Midbrain (tissue), 1 donor: ENCODE data around the gene ANKRD49.
"Not testable (repeated sequence)": the region's sequence is repeated elsewhere in the genome, so short reads cannot be mapped to it uniquely, and the experiment has no call there.

Source experiments
- DNase-seq: peaks from one replicate; lab custom pipeline; 2025; lab: John Stamatoyannopoulos, UW

ANKRD49 gene, protein sequence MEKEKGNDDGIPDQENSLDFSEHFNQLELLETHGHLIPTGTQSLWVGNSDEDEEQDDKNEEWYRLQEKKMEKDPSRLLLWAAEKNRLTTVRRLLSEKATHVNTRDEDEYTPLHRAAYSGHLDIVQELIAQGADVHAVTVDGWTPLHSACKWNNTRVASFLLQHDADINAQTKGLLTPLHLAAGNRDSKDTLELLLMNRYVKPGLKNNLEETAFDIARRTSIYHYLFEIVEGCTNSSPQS

DNA sequence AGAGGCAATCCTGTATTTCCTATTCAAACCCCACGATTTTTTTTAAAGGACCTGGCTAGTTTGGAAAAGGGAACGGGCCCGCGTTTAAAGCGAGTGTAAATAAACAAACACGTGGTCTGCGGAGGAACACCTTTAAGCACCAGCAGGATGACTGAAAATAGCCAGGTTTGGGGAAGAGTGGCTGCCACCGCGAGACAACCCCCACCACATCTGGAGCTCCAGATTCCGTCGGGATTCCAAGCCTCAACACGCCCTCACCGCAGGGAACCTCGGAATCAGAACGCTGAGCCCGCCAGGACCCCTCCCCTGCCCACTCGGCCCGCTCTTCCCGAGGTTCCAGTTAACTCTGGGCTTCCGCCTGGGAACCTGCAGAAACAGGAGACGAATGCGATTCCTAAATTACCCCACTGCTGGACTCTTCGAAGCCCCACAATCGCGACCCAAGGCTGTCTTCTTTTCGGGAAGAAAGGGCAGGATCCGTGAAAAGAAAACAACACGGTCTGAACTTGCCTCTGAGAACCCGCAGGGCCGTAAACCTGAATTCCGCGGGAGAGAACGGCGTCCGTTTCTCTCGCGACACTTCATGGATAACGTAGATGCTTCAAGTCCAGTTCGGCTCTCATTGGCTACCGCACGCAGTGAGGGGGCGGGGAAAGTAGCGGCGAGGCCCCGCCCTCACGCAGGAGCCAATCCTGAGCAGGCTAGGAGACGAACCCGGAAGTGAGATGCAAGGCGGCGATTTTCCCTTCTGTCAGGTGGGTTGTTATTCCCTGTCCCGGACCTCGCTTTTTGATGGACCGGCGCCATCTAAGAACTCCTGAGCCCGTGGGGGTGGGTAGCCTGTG is at the start of gene ANKRD49, which contains the start of gene MRE11:
Gene ANKRD49, plus strand, starts transcription at position 704 of the 845 bp plus-strand sequence. CDS start 2,710 bp downstream, outside the sequence.
Gene MRE11, minus strand, starts transcription at position 564 of the 845 bp plus-strand sequence. CDS start 1,043 bp downstream, outside the sequence.
- peak; percentile 97 for DNase-seq

DNA sequence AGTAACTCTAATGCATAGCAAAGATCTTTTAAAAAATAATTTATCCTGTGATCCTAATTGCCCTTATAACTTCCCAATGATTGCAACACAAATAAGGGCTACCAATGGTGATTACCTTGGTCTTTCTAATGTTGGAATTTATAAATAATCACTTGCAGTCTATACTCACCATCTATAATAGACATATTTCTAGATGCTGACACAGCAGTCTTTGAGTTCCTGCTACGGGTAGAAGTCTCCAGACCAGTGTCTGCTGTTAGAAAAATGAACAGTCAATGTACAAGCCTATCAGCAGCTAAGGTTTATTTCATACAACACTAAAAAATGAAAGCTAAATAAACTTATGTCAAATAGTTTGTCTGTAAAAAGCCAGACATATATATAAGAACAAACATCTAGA is 48.1 kb upstream of the ANKRD49 start:
- DNase-seq: no peak

DNA sequence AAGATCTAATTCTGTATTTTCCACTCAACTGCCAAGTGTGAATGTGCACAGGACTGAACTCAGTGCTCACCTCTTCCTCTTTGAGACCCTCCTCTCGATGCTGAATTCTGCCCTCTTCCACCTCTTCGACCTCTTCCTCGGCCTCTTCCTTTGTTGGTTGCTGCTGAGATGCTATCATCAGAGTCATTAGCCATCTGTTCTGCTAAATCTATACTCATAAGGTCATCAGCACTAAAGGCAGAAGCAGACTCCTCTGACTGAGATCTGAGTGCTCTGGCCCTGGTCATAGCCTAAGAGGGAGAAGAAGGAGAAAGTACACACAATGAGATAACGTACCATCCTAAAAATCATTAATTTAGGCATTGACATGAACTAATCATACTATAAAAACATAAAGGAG is 46.6 kb upstream of the ANKRD49 start:
- no peak for DNase-seq

DNA sequence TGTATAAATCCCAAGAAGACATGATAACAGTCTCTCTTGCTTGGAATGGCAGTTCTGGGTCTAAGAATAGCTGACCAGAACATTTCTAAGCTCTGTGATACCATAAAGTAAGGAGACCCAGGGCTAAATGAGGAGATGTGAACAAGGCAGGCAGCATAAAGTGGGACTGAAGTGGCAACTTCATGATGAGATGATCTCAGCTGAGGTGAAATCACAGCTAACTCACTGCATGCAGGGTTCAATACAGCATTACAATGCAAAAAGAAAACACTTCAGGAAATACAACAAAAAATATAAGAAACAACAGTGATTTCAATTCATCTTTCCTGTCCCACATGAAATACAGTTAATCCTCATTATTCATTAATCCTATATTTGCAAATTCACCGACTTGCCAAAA is 44.8 kb upstream of the ANKRD49 start:
- no peak for DNase-seq

DNA sequence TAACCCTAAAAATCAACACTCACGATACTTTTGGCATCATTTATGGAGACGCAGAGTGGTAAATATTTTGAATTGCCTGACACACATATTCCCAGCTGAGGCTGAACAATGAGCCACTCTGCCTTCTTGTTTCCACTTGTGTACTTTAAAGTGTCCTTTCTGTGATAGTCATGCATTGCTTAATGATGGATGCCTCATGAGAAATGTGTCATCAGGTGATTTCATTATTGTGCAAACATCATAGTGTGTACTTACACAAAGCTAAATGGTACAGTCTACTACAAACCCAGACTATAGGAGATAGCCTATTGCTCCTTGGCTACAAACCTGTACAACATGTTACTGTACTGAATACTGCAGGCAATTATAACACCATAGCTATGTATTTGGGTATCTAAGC is 44.3 kb upstream of the ANKRD49 start:
- DNase-seq: no peak

DNA sequence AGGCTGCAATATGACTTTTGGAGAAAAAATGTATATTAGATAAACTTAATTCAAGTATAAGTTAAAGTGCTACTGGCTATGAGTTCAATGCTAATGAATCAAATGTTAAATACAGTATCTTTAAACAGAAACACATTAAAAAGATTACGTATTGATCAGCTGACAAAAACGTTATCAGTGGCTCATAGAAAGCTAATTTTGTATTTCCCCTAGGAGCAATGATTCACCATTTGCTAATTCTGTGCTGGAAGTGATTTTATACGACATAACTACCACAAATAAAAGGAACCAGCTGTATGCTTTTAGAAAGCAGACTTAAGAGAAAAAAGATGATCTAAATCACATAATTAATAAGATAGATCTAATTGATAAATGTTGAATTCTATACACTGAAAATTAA is 43.7 kb upstream of the ANKRD49 start:
- DNase-seq: no peak

DNA sequence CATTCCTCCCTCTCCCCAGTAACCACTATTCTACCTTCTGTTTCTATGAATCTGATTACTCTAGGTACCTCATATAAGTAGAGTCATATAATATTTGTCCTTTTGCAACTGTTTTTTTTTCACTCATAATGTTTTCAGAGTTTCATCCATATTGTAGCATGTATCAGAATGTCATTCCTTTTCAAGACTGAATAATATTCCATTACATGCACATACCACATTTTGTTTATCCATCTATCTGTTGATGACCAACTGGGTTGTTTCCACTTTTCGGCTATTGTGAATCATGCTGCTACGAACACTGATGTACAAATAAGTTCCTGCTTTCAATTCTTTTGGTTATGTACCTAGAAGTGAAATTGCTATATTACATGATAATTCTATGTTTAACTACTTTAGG is 40.8 kb upstream of the ANKRD49 start:
- no peak for DNase-seq

DNA sequence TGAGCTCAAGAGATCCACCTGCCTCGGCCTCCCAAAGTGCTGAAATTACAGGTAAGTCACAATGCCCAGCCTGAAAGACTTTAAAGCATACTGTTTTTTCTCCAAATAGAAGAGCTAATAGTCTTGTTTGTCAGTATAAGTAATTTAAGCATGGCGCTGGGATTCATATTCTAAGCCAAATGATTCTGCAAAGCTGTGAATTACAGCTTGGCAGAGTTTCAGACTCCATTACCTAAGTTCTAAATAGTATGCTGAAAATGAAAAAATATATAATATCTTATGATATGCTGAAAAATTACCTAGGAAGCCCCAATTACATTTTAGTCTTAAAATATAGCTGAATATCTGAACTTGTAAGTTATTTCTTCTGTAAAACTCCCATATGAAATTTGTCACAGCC is 39.5 kb upstream of the ANKRD49 start:
- DNase-seq: no peak

DNA sequence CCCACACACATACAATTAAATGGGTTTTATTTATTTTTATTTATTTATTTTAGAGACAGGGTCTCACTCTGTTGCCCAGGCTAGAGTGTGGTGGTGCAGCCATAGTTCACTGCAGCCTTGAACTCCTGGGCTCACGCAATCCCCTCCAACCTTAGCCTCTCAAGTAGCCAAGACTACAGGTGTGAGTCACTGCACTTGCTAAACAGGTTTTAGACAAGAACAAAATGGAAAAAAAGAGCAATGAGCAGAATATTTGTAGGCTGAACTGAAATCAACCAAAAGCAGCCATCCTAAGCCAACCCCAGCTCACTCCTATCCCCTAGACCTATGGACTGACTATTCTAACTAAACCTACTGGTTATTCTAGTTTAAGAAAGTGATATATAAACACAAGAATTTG is 37.9 kb upstream of the ANKRD49 start:
- DNase-seq: no peak

DNA sequence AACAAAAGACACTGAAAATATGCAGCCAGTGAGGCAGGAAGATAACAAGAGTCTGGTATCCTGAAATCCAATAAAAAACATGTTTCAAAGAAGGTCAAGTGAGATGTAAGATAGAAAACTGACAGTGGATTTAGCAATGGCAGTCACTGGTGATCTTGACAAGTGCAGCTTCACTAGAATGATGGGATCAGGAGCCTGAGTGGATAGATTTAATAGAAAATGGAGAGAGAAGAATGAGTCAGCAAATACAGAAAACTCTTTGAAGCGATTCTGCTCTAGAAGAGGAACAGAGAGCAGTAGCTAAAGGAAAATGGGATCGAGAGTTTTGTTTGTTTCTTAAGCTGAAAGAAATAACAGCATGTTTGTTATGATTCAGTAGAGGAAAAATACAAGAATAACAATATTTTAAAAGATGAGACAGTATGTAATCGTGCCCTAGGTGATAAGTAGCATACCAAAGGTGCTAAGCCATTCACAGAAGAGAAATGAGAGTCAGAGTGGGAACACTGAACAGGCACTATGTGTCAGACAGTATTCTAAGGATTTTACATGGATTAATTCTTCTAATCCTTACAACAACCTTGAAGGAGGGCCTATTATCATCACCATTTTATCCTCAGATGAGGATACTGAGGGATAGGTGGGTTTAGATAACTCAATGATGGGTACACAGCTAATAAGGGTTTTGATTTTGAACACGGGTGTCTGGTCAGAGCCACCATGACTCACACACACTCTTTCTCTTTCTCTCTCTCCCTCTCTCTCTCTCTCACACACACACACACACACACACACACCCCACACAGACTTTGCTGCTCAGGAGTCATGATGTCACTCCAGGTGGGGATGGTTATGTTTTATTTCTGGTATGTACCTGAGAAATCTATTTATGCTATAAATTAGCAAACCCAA is 36.4 kb upstream of the ANKRD49 start:
- DNase-seq: no peak

DNA sequence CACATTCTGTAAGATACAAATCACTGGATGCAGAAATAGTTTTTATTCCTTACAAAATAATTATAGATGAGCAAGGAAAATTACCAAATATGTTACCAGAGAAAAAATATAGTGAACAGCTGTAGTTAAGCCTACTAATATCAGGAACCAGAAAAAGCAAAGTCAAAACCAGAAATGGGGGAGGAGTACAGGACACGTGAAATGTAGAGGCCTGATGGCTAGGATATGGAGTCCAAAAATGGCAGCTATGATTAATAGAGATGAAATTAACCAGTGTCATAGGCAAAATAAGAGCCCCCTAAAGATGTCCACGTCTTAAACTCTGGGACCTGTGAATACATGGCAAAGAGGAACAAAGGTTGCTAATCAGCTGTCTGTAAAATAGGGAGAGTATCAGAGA is 34.2 kb upstream of the ANKRD49 start:
- DNase-seq: no peak

DNA sequence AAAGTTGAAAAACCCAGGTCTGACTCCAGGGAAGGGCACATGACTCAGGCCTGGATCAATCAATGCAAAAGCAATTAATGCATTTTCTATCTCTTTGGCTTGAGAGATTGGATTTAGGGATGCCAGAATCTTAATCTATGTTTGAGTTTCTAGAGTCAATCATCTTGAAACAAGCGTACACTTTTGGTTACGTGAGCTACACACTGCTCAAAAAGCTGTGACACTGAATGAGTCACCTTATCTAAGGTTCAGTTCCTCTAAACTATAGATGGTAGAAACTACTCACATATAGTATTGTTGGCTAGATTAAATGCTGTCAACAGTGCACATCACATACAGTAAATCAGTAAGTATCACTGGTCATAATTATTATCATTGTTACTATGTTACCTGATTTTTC is 24.4 kb upstream of the ANKRD49 start:
- no peak for DNase-seq

DNA sequence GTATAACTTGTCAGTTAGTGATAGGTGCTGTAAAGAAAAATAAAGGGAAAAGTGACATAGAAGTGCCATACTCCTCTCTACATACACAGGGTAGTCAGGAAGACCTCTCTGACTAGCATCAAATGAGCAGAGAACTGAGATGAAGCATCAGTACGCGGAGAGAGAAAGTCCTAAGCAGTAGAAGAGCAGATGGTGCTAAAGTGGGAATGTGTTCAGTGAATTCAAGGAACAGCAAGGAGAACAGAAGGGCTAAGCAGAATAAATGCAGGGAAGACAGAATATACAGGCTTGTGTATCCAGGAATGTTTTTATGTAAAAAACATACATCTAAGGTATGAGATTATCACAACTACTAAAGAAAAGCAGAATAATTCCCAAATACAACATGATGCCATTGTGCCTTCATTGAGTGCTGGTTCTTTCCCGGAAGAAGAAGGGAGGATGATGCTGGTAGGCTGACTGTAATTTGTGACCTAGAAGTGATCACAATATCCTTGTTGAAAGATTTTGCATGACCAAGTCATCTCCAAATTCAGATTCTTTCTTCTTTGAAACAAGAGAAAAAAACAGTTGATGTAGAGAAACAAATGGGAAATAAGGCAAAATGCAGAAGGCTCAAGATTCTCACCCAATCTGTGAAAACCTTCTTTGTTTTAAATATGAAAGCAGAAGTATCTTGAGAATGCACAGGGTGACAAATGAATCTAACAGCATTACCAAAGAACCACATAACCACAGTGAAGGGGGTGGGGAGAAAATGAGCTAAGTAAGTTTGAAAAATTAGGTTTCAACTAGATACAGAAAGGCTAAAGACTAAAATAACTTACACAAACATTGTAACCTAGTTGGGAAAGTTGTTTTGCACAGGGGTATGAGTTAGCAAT is 20.6 kb upstream of the ANKRD49 start:
- DNase-seq: no peak

DNA sequence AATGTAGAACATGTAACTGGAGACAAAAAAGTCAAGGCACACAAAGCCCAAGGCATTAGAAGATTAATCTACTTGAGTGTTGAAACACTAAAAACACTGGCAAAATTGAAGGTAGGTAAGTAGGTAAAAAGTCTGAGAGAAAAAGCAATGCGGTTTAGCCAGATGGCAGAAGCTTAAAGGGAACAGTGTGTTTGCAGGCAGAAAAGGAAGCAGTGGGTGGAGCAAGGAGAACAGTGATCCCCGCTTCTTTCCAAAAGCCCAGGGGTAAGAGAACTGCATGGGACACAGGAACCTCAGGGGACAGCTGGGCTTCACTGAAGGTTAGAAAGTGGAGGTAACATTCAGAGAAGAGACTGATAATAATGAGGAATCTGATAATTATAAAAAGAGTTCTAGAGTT is 16.2 kb upstream of the ANKRD49 start:
- no peak for DNase-seq

DNA sequence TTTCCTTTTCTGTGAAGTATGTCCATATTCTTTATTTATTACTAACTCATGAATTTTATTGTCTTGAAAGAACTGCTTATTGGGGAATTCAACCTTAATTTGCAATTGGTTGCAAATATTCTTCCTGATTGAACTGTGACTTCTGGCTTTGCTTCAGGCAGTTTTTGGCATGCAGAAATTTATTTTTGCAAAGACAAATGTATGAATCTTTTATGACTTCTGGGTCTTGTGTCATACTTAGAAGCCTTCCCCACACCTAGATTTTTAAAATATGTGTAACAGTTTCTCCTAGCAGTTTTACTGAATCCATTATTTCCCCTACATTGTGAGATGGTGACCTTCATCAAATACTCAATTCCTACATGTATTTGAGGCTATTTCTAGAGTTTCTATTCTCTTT is 12.4 kb upstream of the ANKRD49 start:
- no peak for DNase-seq

DNA sequence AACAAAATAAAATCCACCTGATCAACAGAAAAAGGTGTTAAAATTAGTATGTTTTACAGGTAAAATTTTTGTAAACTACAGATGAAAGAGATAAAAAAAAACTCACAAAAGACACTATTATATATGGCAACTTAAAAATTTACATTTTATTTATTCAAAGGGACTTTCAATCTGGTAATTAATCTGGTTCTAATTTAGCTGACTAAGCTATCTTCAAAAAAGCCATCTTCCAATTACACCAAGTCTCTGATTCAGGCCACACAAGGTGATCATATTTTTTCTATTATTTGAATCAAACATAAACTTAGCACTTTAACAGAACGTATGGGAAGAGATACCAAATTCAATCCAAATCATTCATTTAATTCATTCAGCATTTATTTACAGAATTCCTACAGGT is 7.7 kb upstream of the ANKRD49 start:
- no peak for DNase-seq

DNA sequence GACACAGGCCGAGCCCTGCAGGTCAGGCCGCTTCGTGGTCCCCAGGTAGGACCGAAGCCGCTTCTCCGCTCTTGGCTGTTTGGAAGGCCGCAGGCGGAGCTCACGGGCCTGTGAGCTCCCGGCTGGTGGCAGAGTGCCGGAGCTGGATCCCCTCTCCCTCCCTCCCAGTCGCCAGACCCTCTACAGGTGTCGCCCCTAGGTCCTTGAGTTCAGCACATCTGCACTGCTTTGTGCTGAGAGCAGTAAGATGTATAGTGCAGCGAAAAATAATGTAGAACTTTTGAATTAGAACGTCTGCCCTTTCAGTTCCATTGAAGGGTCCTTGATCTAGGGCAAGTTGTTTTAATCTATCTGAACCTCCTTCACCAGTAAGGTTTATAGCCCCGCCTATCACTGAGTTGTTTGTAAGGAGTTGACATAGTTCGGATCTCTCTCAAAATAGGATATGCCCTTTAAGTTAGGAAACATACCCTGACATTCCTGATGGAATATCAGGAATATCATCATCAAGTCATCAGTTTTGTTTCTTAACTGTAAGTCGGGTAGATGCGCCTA is 419 bp downstream of the ANKRD49 start:
- no peak for DNase-seq

DNA sequence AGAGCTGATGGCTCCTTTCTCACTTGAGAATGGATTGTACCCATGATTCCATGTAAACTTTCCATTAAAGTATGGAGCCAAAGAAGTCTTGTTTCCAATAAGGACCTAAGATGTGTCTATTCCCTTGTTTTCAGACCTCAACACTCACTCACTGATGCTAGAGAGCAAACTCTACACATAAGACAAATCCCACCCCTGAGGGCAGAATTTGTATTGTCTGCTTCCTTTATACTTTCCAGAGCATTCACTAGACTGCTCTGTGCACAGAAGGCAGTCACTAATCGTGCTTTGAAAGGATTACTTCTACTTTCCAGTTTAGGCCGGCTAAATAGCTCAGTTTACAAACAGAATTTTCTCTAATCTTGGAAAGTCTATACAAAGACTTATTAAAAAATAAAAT is 6.4 kb downstream of the ANKRD49 start:
- DNase-seq: no peak

DNA sequence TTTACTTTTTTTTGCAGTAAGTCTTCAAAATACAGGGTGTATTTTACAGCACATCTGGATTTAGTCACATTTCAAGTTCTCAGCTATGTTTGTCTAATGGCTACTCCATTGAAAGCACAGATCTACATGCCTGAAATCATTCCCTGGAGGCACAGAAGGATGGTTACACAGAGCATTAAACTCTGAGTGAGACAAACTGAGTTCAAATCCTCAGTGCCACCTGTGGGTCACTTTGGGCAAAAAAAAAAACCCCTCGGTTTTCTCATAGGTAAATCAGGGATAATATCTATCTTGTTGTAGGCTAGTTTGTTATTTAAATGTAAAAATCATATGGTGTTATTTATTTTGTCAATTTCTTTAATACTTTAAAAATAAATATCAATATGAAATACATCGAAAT is 7.7 kb downstream of the ANKRD49 start:
- no peak for DNase-seq

DNA sequence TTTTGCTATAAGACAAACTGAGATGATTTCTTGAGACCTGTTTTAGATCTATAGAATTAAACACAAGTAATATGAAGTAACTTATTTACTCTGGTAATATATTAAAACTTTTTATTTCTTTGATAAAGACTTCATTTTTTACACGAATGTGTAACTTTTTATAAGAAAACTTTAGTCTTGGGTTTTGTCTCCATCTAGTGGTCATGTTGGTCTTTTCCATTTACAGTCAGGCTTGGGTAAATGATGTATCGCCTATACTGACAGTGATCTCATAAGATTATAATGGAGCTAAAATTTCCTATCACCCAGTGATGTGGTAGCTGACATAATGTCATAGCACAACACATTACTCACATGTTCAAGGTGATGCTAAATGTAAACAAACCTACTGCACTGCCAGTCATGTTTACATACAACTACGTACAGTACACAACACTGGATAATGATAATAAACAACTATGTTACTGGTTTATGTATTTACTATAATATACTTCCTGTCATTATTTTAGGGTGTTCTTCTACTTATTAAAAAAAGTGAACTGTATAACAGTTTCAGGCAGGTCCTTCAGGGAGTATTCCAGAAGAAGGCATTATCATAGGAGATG is 11.0 kb downstream of the ANKRD49 start:
- DNase-seq: peak; percentile 49

DNA sequence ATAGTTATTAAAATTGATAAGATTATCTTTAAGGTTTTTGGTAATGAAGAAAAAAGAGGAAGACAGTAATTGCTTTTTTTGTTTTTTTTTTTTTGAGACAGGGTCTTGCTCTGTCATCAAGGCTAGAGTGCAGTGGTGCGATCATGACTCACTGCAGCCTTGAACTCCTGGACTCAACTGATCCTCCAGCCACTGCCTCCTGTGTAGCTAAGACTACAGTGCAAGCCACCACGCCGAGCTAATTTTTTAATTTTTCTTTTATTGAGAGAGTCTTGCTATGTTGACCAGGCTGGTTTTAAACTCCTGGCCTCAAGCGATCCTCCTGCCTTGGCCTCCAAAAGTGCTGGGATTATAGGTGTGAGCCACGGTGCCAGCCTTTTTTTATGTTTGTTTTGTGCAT is 12.7 kb downstream of the ANKRD49 start:
- DNase-seq: not testable (repeated sequence)
